Esophagus mucosa (tissue), 1 donor: ENCODE data around the gene RASSF5. TPM values are rescaled to one million over a fixed set of nuclear protein-coding genes. Genes with fewer than 3 reads are reported as not detected.
"Not testable (repeated sequence)": the region's sequence is repeated elsewhere in the genome, so short reads cannot be mapped to it uniquely, and the experiment has no call there.

Source experiments
- ATAC-seq: fragments of 200-7000 bp; cut with Tn5 transposase; one replicate; pipeline ENCODE4 v1.9.1; 2020
- total RNA-seq: library from RNA; stranded (reverse); gene quantifications from one replicate; pipeline ENCODE4 v1.2.4, GENCODE V29; 2023
- donor health status: DM: yes; HTN: yes; CAD: no.

RASSF5 gene
- total RNA-seq, 1 donor from 2014 or later, result 38.7 TPM

- no peak for ATAC-seq
Measured at GRCh38 chr1:206589206-206589605, 81.9 kb downstream of the RASSF5 start.

GRCh38 chr1:206590025-206590758 lies 82.9 kb downstream of the RASSF5 start:
- peak; percentile 85 for ATAC-seq

GRCh38 chr1:206591226-206591625 lies 83.9 kb downstream of the RASSF5 start:
- no peak for ATAC-seq

- no peak for ATAC-seq
Measured at GRCh38 chr1:206591696-206592095, 84.4 kb downstream of the RASSF5 start.

GRCh38 chr1:206593351-206593925 lies 86.1 kb downstream of the RASSF5 start:
- ATAC-seq, result no peak

GRCh38 chr1:206595581-206596318 lies 88.4 kb downstream of the RASSF5 start:
- no peak for ATAC-seq

GRCh38 chr1:206596319-206596666 lies 89.0 kb downstream of the RASSF5 start:
- no peak for ATAC-seq

- no peak for ATAC-seq
Measured at GRCh38 chr1:206600527-206600926, 93.2 kb downstream of the RASSF5 start.

GRCh38 chr1:206604861-206605260 lies 97.5 kb downstream of the RASSF5 start:
- no peak for ATAC-seq

GRCh38 chr1:206606867-206607266 lies 99.5 kb downstream of the RASSF5 start:
- peak; percentile 59 for ATAC-seq

GRCh38 chr1:206608108-206608698 lies 100.9 kb downstream of the RASSF5 start:
- no peak for ATAC-seq

GRCh38 chr1:206609229-206609991 lies 102.1 kb downstream of the RASSF5 start:
- ATAC-seq, result no peak

GRCh38 chr1:206612129-206612876 lies 105.0 kb downstream of the RASSF5 start, which contains the start of gene EIF2D:
Gene EIF2D (minus strand): TSS chr1:206612465. CDS start chr1:206612342, 123 bp downstream.
- peak; percentile 100 for ATAC-seq

GRCh38 chr1:206626396-206626795 lies 119.1 kb downstream of the RASSF5 start:
- ATAC-seq, result not testable (repeated sequence)

GRCh38 chr1:206628916-206629315 lies 121.6 kb downstream of the RASSF5 start:
- no peak for ATAC-seq

- ATAC-seq, result no peak
Measured at GRCh38 chr1:206631085-206631509, 123.8 kb downstream of the RASSF5 start.

GRCh38 chr1:206633708-206634121 lies 126.4 kb downstream of the RASSF5 start:
- peak; percentile 17 for ATAC-seq

GRCh38 chr1:206634365-206635079 lies 127.2 kb downstream of the RASSF5 start:
- ATAC-seq, result peak; percentile 43

GRCh38 chr1:206635080-206635977 lies 128.0 kb downstream of the RASSF5 start, which contains the start of gene DYRK3:
Gene DYRK3 (plus strand): TSS chr1:206635536. CDS start chr1:206635704, 168 bp downstream.
- ATAC-seq, result peak; percentile 99

GRCh38 chr1:206635978-206636345 lies 128.6 kb downstream of the RASSF5 start:
- no peak for ATAC-seq
